Activated T-cell treated with anti-CD3 and anti-CD28 coated beads, Interleukin-2, amount 50 U/mL, for 72 hours (primary cell): Measurements from ENCODE around the gene WDR74. TPM values are rescaled to one million over a fixed set of nuclear protein-coding genes. Genes with fewer than 3 reads are reported as not detected.
A peak's percentile ranks its signal among the peaks of the same experiment; 100 is the strongest.

Experiments used
- ATAC-seq, 2 donors: fragments of 150-1000 bp; cut with Tn5 transposase; replicated peaks in 1 of 2; 2 replicates each; pipeline ENCODE4 v1.10.0; 2021; ENCODE audit warnings: moderate library complexity in 2 of 2, mild to moderate bottlenecking in 1 of 2
- DNase-seq, 2 donors: peaks; one replicate each; pipeline ENCODE4 v3.0.0; 2021 to 2022; ENCODE audit warnings: mixed read lengths in 1 of 2
- H3K27ac Mint-ChIP-seq: one replicate; pipeline ENCODE4 v1.8.0; 2022; ENCODE audit warnings: mild to moderate bottlenecking, moderate library complexity, mixed read lengths
- H3K27me3 Mint-ChIP-seq: one replicate; pipeline ENCODE4 v1.8.0; 2022; ENCODE audit warnings: low read depth, mixed read lengths
- H3K36me3 Mint-ChIP-seq, 2 donors: one replicate each; pipeline ENCODE4 v1.8.0; 2022; ENCODE audit warnings: mixed read lengths in 2 of 2, mild to moderate bottlenecking in 1 of 2; ENCODE audit not compliant: insufficient read depth in 2 of 2
- H3K4me1 Mint-ChIP-seq: one replicate; pipeline ENCODE4 v1.8.0; 2022; ENCODE audit warnings: low read depth, mixed read lengths
- H3K4me3 Mint-ChIP-seq, 2 donors: one replicate each; pipeline ENCODE4 v1.8.0; 2022; ENCODE audit warnings: mild to moderate bottlenecking in 2 of 2, mixed read lengths in 2 of 2, moderate library complexity in 2 of 2
- H3K9me3 Mint-ChIP-seq, 2 donors: one replicate each; pipeline ENCODE4 v1.8.0; 2022; ENCODE audit warnings: mixed read lengths in 2 of 2
- total RNA-seq, 2 donors: library from RNA; stranded (reverse); gene quantifications; one replicate each; pipeline ENCODE4 v1.2.3, GENCODE V29; 2022

The WDR74 gene
- total RNA-seq, 2 donors from 2014 or later: 101 to 104 TPM

- H3K9me3 Mint-ChIP-seq: no peaks in the 10 kb centered on the region
- H3K36me3 Mint-ChIP-seq: peaks cover 2 to 5% of the 10 kb centered on the region in 2 donors
- no peak overlapping the region for H3K27ac Mint-ChIP-seq
- peaks cover 2% of the 10 kb centered on the region for H3K4me1 Mint-ChIP-seq
- H3K4me3 Mint-ChIP-seq: no peak overlapping the region
- ATAC-seq (no peak), DNase-seq (no peak)
- no peaks in the 10 kb centered on the region for H3K27me3 Mint-ChIP-seq
Observed at GRCh38 chr11:62811659-62812058, 27.7 kb downstream of the WDR74 start.

- no peaks in the 10 kb centered on the region for H3K27me3 Mint-ChIP-seq
- no peak overlapping the region for H3K4me3 Mint-ChIP-seq
- DNase-seq (no peak), ATAC-seq (no peak)
- H3K9me3 Mint-ChIP-seq: no peaks in the 10 kb centered on the region
- peaks cover 9% of the 10 kb centered on the region for H3K4me1 Mint-ChIP-seq
- peaks cover 2 to 4% of the 10 kb centered on the region in 2 donors for H3K36me3 Mint-ChIP-seq
- no peak overlapping the region for H3K27ac Mint-ChIP-seq
Observed at GRCh38 chr11:62810748-62811147, 28.6 kb downstream of the WDR74 start.

GRCh38 chr11:62806611-62807121 lies 32.7 kb downstream of the WDR74 start:
- DNase-seq: no peak
- Mint-ChIP-seq H3K4me1 (peaks cover 36% of the 10 kb centered on the region), H3K4me3 (peak overlapping the region; percentile 91 to 95), H3K27me3 (no peaks in the 10 kb centered on the region), H3K36me3 (peaks cover 18 to 26% of the 10 kb centered on the region in 2 donors), H3K9me3 (no peaks in the 10 kb centered on the region), H3K27ac (peak overlapping the region; percentile 15)
- no peak for ATAC-seq

- peaks cover 24 to 33% of the 10 kb centered on the region in 2 donors for H3K36me3 Mint-ChIP-seq
- ATAC-seq: peak; percentile 25
Observed at GRCh38 chr11:62805961-62806441, 33.4 kb downstream of the WDR74 start.

GRCh38 chr11:62805076-62805892 lies 34.1 kb downstream of the WDR74 start, which contains the start of gene NXF1:
NXF1 (minus strand) TSS chr11:62805440; CDS start chr11:62805356, 84 bp downstream.
- DNase-seq: peak; percentile 96 to 99
- peaks cover 28 to 36% of the 10 kb centered on the region in 2 donors for H3K36me3 Mint-ChIP-seq
- H3K4me1 Mint-ChIP-seq: peaks cover 44% of the 10 kb centered on the region
- H3K27me3 Mint-ChIP-seq: no peaks in the 10 kb centered on the region
- peak within 1 kb of the TSS; percentile 91 to 95 for H3K4me3 Mint-ChIP-seq
- H3K27ac Mint-ChIP-seq: peak within 1 kb of the TSS; percentile 99
- H3K9me3 Mint-ChIP-seq: no peaks in the 10 kb centered on the region
- ATAC-seq: peak; percentile 78 to 80

More at GRCh38 chr11:62805961-62806441, 33.4 kb downstream of the WDR74 start:
- Mint-ChIP-seq H3K4me1 (peaks cover 43% of the 10 kb centered on the region), H3K4me3 (peak overlapping the region; percentile 91 to 95), H3K27ac (peak overlapping the region; percentile 99), H3K9me3 (no peaks in the 10 kb centered on the region), H3K27me3 (no peaks in the 10 kb centered on the region)
- DNase-seq: peak; percentile 38 to 39

- Mint-ChIP-seq H3K9me3 (no peaks in the 10 kb centered on the region), H3K36me3 (peaks cover 34 to 41% of the 10 kb centered on the region in 2 donors), H3K27ac (peak overlapping the region; percentile 98), H3K4me3 (peak overlapping the region; percentile 91 to 95), H3K4me1 (peaks cover 50% of the 10 kb centered on the region), H3K27me3 (no peaks in the 10 kb centered on the region)
- DNase-seq (peak in 1 of 2 donors; percentile 25), ATAC-seq (peak in 1 of 2 donors; percentile 10)
Observed at GRCh38 chr11:62804310-62805075, 34.9 kb downstream of the WDR74 start.

- Mint-ChIP-seq H3K4me3 (no peak overlapping the region), H3K27ac (peak overlapping the region; percentile 73), H3K36me3 (peaks cover 48 to 52% of the 10 kb centered on the region in 2 donors), H3K27me3 (no peaks in the 10 kb centered on the region), H3K9me3 (no peaks in the 10 kb centered on the region), H3K4me1 (peaks cover 43% of the 10 kb centered on the region)
- DNase-seq (no peak), ATAC-seq (no peak)
Observed at GRCh38 chr11:62801071-62801470, 38.3 kb downstream of the WDR74 start.

GRCh38 chr11:62799486-62799885 lies 39.9 kb downstream of the WDR74 start:
- ATAC-seq (peak; percentile 5 to 12), DNase-seq (no peak)
- no peak overlapping the region for H3K4me3 Mint-ChIP-seq
- peak overlapping the region; percentile 83 for H3K27ac Mint-ChIP-seq
- peaks cover 38% of the 10 kb centered on the region for H3K4me1 Mint-ChIP-seq
- peaks cover 44 to 61% of the 10 kb centered on the region in 2 donors for H3K36me3 Mint-ChIP-seq
- no peaks in the 10 kb centered on the region for H3K9me3 Mint-ChIP-seq
- no peaks in the 10 kb centered on the region for H3K27me3 Mint-ChIP-seq

GRCh38 chr11:62796281-62796680 lies 43.1 kb downstream of the WDR74 start:
- ATAC-seq: no peak
- no peak for DNase-seq
- peaks cover 28 to 53% of the 10 kb centered on the region in 2 donors for H3K36me3 Mint-ChIP-seq
- H3K27ac Mint-ChIP-seq: peak overlapping the region; percentile 44
- H3K4me1 Mint-ChIP-seq: peaks cover 23% of the 10 kb centered on the region
- no peaks in the 10 kb centered on the region for H3K9me3 Mint-ChIP-seq
- H3K4me3 Mint-ChIP-seq: no peak overlapping the region
- no peaks in the 10 kb centered on the region for H3K27me3 Mint-ChIP-seq

- Mint-ChIP-seq H3K36me3 (peaks cover 16 to 48% of the 10 kb centered on the region in 2 donors), H3K4me1 (peaks cover 33% of the 10 kb centered on the region), H3K27me3 (no peaks in the 10 kb centered on the region), H3K27ac (peak overlapping the region; percentile 6), H3K4me3 (no peak overlapping the region), H3K9me3 (no peaks in the 10 kb centered on the region)
- no peak for ATAC-seq
- no peak for DNase-seq
Observed at GRCh38 chr11:62794201-62794775, 45.1 kb downstream of the WDR74 start.

GRCh38 chr11:62792202-62792575 lies 47.2 kb downstream of the WDR74 start:
- Mint-ChIP-seq H3K27ac (peak overlapping the region; percentile 92), H3K9me3 (no peaks in the 10 kb centered on the region), H3K4me3 (peak overlapping the region; percentile 91 to 94), H3K36me3 (peaks cover 13 to 39% of the 10 kb centered on the region in 2 donors), H3K4me1 (peaks cover 52% of the 10 kb centered on the region), H3K27me3 (no peaks in the 10 kb centered on the region)
- peak in 1 of 2 donors; percentile 41 for DNase-seq
- peak; percentile 4 to 5 for ATAC-seq

GRCh38 chr11:62791501-62792201 lies 47.7 kb downstream of the WDR74 start, which contains the start of gene TMEM223:
TMEM223 (minus strand) TSS chr11:62792006; CDS start chr11:62791994, 12 bp downstream.
- peak; percentile 94 for DNase-seq
- Mint-ChIP-seq H3K27me3 (no peaks in the 10 kb centered on the region), H3K4me1 (peaks cover 52% of the 10 kb centered on the region)

More at GRCh38 chr11:62791501-62792201, 47.7 kb downstream of the WDR74 start, which contains the start of gene TMEM223:
- ATAC-seq: peak; percentile 69 to 77
- H3K36me3 Mint-ChIP-seq: peaks cover 13 to 35% of the 10 kb centered on the region in 2 donors
- H3K4me3 Mint-ChIP-seq: peak within 1 kb of the TSS; percentile 91 to 94
- H3K9me3 Mint-ChIP-seq: no peaks in the 10 kb centered on the region
- peak within 1 kb of the TSS; percentile 92 for H3K27ac Mint-ChIP-seq
